K562 (cell line): Measurements from ENCODE around the gene AMOTL1. TPM values are rescaled to one million over a fixed set of nuclear protein-coding genes. Genes with fewer than 3 reads are reported as not detected.
A peak's percentile ranks its signal among the peaks of the same experiment; 100 is the strongest.

ENCODE experiments used
- ATF1 ChIP-seq, 2 experiments: fragments of 450-650 bp in 1 of 2; IDR thresholded peaks; 2 replicates each; pipeline ENCODE4 v1.6.1; 2016; ENCODE audit warnings: missing compliant biosample characterization in 1 of 2, missing genetic modification characterization in 1 of 2
- HES1 ChIP-seq: fragments of 450-650 bp; IDR thresholded peaks from 2 replicates; pipeline ENCODE4 v1.6.1; 2016; ENCODE audit warnings: low read depth, mild to moderate bottlenecking, moderate library complexity
- SMAD4 ChIP-seq: fragments of 250-450 bp; sonication (Bioruptor Pico); conservative IDR thresholded peaks from 2 replicates; pipeline ENCODE4 v1.8.0; 2021; ENCODE audit warnings: inconsistent platforms, mild to moderate bottlenecking, moderate library complexity
- ZBTB7A ChIP-seq: IDR thresholded peaks from 2 replicates; pipeline ENCODE4 v1.6.1; 2011; ENCODE audit warnings: low read depth, mild to moderate bottlenecking, low read length, moderate library complexity, borderline replicate concordance; ENCODE audit not compliant: control insufficient read depth
- polyA plus RNA-seq, 8 experiments: library from polyadenylated mRNA; depleted of rRNA in 4 of 8; stranded (reverse) in 5 of 8; unstranded in 3 of 8; fragments of >200 nt; fragmentation: Nextera tagmentation in 2 of 8; fragmentation: Illumina TruSeq in 1 of 8; extraction: Ambion mirVana in 2 of 8; extraction: Trizol in 1 of 8; gene quantifications; 2 replicates each; pipeline versions ENCODE4 v1.2.1 to v1.2.3, GENCODE V29; 2011 to 2014; ENCODE audit warnings: inconsistent platforms in 1 of 8, missing spikeins in 1 of 8
- total RNA-seq, 7 experiments: library from RNA; depleted of rRNA in 6 of 7; stranded (reverse); fragments of >200 nt in 6 of 7; fragmentation: Illumina TruSeq in 2 of 7; extraction: Trizol in 2 of 7; gene quantifications; 2 replicates each; pipeline versions ENCODE4 v1.2.1 to v1.2.3, GENCODE V29; 2011 to 2021; ENCODE audit warnings: low replicate concordance in 1 of 7
- TF ChIP-seq, protein P1 (sequence below): sonication (generic); formaldehyde crosslinking; IDR thresholded peaks from 2 replicates; pipeline ENCODE4 v1.8.1; 2023; ENCODE audit warnings: missing genetic modification reagents, mild to moderate bottlenecking, borderline replicate concordance
- TF ChIP-seq, protein P2 (sequence below): sonication (generic); formaldehyde crosslinking; IDR thresholded peaks from 2 replicates; pipeline ENCODE4 v1.8.1; 2022; ENCODE audit warnings: missing genetic modification reagents
- TF ChIP-seq, protein P3 (sequence below): sonication (generic); formaldehyde crosslinking; IDR thresholded peaks from 2 replicates; pipeline ENCODE4 v1.8.0; 2022; ENCODE audit warnings: mild to moderate bottlenecking, missing genetic modification reagents
- TF ChIP-seq, protein P4 (sequence below): fragments of 450-650 bp; IDR thresholded peaks from 2 replicates; pipeline ENCODE4 v1.6.1; 2017; ENCODE audit warnings: antibody characterized with exemption, mild to moderate bottlenecking

The AMOTL1 gene
- total and polyA plus RNA-seq, 9 of the 15 experiments (the other 6 are each of a cell fraction or from before 2014, with no cell fraction given) = 4.0 to 35.4 (median 14.0) TPM

- TF ChIP-seq, protein P1, sequence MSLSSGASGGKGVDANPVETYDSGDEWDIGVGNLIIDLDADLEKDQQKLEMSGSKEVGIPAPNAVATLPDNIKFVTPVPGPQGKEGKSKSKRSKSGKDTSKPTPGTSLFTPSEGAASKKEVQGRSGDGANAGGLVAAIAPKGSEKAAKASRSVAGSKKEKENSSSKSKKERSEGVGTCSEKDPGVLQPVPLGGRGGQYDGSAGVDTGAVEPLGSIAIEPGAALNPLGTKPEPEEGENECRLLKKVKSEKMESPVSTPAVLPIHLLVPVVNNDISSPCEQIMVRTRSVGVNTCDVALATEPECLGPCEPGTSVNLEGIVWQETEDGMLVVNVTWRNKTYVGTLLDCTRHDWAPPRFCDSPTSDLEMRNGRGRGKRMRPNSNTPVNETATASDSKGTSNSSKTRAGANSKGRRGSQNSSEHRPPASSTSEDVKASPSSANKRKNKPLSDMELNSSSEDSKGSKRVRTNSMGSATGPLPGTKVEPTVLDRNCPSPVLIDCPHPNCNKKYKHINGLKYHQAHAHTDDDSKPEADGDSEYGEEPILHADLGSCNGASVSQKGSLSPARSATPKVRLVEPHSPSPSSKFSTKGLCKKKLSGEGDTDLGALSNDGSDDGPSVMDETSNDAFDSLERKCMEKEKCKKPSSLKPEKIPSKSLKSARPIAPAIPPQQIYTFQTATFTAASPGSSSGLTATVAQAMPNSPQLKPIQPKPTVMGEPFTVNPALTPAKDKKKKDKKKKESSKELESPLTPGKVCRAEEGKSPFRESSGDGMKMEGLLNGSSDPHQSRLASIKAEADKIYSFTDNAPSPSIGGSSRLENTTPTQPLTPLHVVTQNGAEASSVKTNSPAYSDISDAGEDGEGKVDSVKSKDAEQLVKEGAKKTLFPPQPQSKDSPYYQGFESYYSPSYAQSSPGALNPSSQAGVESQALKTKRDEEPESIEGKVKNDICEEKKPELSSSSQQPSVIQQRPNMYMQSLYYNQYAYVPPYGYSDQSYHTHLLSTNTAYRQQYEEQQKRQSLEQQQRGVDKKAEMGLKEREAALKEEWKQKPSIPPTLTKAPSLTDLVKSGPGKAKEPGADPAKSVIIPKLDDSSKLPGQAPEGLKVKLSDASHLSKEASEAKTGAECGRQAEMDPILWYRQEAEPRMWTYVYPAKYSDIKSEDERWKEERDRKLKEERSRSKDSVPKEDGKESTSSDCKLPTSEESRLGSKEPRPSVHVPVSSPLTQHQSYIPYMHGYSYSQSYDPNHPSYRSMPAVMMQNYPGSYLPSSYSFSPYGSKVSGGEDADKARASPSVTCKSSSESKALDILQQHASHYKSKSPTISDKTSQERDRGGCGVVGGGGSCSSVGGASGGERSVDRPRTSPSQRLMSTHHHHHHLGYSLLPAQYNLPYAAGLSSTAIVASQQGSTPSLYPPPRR (CRISPR knock-in tag) = no peak
- TF ChIP-seq ATF1 (CRISPR knock-in tag; IDR thresholded peaks at IDR 0.05) (no peak), ATF1 (tag; IDR thresholded peaks at IDR 0.05) (peak; percentile 86), ZBTB7A (peak; percentile 91), HES1 (peak; percentile 52; the same call in 1 of the 2 replicates), SMAD4 (CRISPR knock-in tag) (peak; percentile 95)
- TF ChIP-seq, protein P2, sequence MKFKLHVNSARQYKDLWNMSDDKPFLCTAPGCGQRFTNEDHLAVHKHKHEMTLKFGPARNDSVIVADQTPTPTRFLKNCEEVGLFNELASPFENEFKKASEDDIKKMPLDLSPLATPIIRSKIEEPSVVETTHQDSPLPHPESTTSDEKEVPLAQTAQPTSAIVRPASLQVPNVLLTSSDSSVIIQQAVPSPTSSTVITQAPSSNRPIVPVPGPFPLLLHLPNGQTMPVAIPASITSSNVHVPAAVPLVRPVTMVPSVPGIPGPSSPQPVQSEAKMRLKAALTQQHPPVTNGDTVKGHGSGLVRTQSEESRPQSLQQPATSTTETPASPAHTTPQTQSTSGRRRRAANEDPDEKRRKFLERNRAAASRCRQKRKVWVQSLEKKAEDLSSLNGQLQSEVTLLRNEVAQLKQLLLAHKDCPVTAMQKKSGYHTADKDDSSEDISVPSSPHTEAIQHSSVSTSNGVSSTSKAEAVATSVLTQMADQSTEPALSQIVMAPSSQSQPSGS (CRISPR knock-in tag) = no peak
- TF ChIP-seq, protein P3, sequence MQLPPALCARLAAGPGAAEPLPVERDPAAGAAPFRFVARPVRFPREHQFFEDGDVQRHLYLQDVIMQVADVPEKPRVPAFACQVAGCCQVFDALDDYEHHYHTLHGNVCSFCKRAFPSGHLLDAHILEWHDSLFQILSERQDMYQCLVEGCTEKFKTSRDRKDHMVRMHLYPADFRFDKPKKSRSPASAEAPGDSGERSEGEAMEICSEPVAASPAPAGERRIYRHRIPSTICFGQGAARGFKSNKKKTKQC (CRISPR knock-in tag) = peak; percentile 56; the same call in 1 of the 2 replicates
- TF ChIP-seq, protein P4, sequence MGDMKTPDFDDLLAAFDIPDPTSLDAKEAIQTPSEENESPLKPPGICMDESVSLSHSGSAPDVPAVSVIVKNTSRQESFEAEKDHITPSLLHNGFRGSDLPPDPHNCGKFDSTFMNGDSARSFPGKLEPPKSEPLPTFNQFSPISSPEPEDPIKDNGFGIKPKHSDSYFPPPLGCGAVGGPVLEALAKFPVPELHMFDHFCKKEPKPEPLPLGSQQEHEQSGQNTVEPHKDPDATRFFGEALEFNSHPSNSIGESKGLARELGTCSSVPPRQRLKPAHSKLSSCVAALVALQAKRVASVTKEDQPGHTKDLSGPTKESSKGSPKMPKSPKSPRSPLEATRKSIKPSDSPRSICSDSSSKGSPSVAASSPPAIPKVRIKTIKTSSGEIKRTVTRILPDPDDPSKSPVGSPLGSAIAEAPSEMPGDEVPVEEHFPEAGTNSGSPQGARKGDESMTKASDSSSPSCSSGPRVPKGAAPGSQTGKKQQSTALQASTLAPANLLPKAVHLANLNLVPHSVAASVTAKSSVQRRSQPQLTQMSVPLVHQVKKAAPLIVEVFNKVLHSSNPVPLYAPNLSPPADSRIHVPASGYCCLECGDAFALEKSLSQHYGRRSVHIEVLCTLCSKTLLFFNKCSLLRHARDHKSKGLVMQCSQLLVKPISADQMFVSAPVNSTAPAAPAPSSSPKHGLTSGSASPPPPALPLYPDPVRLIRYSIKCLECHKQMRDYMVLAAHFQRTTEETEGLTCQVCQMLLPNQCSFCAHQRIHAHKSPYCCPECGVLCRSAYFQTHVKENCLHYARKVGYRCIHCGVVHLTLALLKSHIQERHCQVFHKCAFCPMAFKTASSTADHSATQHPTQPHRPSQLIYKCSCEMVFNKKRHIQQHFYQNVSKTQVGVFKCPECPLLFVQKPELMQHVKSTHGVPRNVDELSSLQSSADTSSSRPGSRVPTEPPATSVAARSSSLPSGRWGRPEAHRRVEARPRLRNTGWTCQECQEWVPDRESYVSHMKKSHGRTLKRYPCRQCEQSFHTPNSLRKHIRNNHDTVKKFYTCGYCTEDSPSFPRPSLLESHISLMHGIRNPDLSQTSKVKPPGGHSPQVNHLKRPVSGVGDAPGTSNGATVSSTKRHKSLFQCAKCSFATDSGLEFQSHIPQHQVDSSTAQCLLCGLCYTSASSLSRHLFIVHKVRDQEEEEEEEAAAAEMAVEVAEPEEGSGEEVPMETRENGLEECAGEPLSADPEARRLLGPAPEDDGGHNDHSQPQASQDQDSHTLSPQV = 0 out of 2 replicates have a peak, but pooled peaks have one; percentile 21
These were observed at the start of gene AMOTL1 (continued) for GRCh38 chr11:94767701-94768601.
